GM12801 (cell line): Measurements from ENCODE around the gene CELSR2.

ENCODE experiments used
- CTCF ChIP-seq: IDR thresholded peaks from one replicate; pipeline ENCODE4 v1.5.1; 2011; ENCODE audit warnings: control low read depth; ENCODE audit not compliant: insufficient read length; ENCODE audit errors: extremely low read depth

CELSR2 gene

GRCh38 chr1:109251277-109252166, 2.2 kb downstream of the CELSR2 start:
- TF ChIP-seq CTCF = no peak

GRCh38 chr1:109252167-109252892, 3.0 kb downstream of the CELSR2 start:
- TF ChIP-seq CTCF = no peak

GRCh38 chr1:109252893-109253802, 3.8 kb downstream of the CELSR2 start:
- no peak for TF ChIP-seq CTCF

- no peak for TF ChIP-seq CTCF
These were observed 4.7 kb downstream of the CELSR2 start for GRCh38 chr1:109253803-109254620.

- no peak for TF ChIP-seq CTCF
These were observed 5.3 kb downstream of the CELSR2 start for GRCh38 chr1:109254621-109255096.

GRCh38 chr1:109255097-109255651, 5.8 kb downstream of the CELSR2 start:
- no peak for TF ChIP-seq CTCF
